AG09309 (cell line): ENCODE data around the gene RBM20.

ENCODE experiments used
- DNase-seq: peaks from one replicate; pipeline ENCODE4 v3.0.0-alpha.2; 2010; ENCODE audit warnings: low read depth
- H3K4me3 ChIP-seq: 2 replicates; pipeline ENCODE4 v1.5.1; 2011; ENCODE audit warnings: mild to moderate bottlenecking, low read depth, low read length, moderate library complexity; ENCODE audit not compliant: control insufficient read depth
- TF ChIP-seq, protein P1 (sequence below): IDR thresholded peaks from 2 replicates; pipeline ENCODE4 v1.5.1; 2011; ENCODE audit warnings: mild to moderate bottlenecking, low read depth, low read length, inconsistent platforms; ENCODE audit not compliant: insufficient read depth, control insufficient read depth; ENCODE audit errors: missing control alignments

RBM20 gene

DNA sequence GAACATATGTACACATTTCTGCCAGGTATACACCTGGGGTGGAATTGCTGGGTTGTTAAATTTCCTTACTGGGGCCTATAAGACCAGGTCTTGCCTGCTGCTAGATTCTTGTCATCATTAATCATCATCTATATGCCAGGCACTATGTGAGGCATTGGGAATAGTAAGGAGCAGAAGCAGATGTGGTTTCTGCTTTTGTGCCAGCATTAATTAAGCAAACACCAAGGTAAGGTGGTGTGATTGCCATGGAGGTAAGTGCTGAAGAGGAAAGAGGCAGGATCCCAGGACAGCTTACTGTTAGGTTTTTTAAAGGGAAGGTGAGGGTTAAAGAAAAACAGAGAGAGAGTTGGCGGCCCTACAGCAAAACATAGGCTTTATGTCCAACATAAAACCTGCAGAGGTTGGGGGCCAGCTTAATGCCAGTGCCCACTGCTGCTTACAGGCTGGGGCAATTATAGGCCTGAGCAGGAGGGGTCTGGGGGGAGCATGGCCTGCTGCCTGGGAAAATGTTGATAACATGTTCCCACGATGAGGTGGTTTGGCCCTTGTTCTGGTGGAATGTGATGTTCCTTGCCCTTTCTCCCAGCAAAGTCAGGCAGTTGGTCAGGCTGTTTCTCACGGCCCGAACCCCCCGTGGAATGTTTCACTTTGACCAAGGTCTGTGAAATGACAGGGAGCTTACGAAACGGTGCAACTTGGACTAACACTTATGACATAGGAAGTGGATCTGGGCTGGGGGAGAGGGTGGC lies 93.9 kb downstream of the RBM20 start:
- DNase-seq: no peak
- no peak overlapping the region for H3K4me3 ChIP-seq
- TF ChIP-seq, protein P1, sequence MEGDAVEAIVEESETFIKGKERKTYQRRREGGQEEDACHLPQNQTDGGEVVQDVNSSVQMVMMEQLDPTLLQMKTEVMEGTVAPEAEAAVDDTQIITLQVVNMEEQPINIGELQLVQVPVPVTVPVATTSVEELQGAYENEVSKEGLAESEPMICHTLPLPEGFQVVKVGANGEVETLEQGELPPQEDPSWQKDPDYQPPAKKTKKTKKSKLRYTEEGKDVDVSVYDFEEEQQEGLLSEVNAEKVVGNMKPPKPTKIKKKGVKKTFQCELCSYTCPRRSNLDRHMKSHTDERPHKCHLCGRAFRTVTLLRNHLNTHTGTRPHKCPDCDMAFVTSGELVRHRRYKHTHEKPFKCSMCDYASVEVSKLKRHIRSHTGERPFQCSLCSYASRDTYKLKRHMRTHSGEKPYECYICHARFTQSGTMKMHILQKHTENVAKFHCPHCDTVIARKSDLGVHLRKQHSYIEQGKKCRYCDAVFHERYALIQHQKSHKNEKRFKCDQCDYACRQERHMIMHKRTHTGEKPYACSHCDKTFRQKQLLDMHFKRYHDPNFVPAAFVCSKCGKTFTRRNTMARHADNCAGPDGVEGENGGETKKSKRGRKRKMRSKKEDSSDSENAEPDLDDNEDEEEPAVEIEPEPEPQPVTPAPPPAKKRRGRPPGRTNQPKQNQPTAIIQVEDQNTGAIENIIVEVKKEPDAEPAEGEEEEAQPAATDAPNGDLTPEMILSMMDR: no peak

DNA sequence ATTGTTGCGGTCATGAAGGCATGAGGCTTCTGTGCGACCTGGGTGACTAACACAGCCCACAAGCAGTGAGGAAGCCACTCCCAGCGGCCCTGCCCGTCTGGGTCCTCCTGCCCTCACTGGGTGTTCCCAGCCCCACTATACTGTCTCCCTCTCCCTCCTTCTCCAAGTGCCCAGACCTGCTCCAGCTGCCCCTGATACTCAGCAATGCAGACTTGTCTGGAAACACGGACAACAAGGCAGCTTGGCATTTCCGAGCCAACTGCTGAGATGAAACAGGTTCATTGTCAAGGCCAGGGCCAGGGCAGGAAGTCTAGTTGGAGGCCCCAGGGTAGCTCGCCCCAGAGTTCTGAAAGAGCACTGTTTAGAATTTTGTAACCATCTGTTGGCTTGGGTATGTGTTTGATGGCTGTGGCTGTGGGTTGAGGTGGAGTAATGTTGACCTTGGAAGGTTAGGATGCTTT lies 95.7 kb downstream of the RBM20 start:
- TF ChIP-seq, protein P1: no peak
- DNase-seq: no peak

GRCh38 chr10:110742801-110743200 lies 98.7 kb downstream of the RBM20 start:
- no peak for DNase-seq
- TF ChIP-seq, protein P1: no peak
- H3K4me3 ChIP-seq: no peak overlapping the region

More for the DNA sequence above, 95.7 kb downstream of the RBM20 start:
- H3K4me3 ChIP-seq: no peak overlapping the region

DNA sequence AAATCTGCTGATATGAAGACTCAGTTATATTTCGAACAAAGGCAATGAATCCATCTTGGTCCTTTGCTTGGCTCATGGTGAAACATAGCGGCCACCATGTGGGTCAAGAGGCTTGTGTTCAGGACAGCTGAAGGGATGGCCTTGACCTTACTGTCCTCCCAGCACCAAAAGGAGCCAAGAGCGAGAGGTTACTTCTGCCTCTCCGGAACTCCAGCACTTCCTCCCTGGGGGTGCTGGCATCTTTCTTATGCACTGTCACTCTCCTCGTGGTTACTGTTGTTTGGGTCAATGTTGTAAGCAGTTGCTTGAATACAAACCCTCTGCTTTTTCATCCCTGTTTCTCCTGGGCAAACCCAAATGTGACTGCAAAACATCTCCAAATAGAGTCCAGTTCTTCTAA lies 100.6 kb downstream of the RBM20 start:
- TF ChIP-seq, protein P1: no peak
- DNase-seq: no peak
- no peak overlapping the region for H3K4me3 ChIP-seq

- TF ChIP-seq, protein P1: peak; percentile 75
- DNase-seq: peak; percentile 49
These were observed 102.2 kb downstream of the RBM20 start for GRCh38 chr10:110746254-110746826.

DNA sequence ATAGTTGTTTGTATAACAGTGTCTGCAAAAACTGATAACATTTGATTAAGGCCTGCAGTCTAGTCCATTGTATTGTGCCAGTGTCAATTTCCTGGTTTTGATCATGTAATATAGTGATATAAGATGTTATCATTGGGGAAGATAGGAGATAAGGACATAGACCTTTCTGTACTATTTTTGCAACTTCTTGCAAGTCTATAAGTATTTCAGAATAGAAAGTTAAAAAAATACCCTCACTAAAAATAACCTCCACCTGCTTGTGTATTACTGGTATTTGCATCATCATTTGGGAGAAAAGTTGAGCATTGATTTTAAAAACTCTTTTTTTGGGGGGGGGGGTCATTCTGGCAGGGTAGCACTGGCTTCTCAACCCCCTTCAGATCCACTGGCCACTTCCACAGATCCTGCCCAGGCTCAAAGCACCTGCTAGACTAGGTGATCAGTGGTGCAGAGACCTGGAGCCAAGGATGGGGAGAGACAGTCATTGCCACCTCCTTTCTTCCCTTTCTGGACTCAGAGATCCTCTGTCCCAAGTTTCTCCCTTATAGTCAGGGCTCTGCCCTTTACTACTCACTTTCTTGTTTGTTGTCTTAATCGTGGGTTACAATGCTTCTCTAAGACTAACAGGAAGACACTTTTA lies 103.0 kb downstream of the RBM20 start:
- H3K4me3 ChIP-seq: no peak overlapping the region
- no peak for DNase-seq
- TF ChIP-seq, protein P1: no peak

More at GRCh38 chr10:110746254-110746826, 102.2 kb downstream of the RBM20 start:
- H3K4me3 ChIP-seq: no peak overlapping the region
